Tibial artery (tissue), 4 donors: ENCODE results near the gene NTM.

Source experiments
- DNase-seq, 2 donors: peaks; one replicate each; pipeline ENCODE4 v3.0.0-alpha.2; 2019
- H3K27ac ChIP-seq, 2 donors: fragments of 200-600 bp; sonication (generic) in 1 of 2; 1 replicate in 1 of 2; 2 replicates in 1 of 2; pipeline ENCODE4 v1.5.1; 2018 to 2019; ENCODE audit warnings: mild to moderate bottlenecking in 1 of 2
- H3K27me3 ChIP-seq, 2 donors: fragments of 200-600 bp; sonication (generic) in 1 of 2; one replicate each; pipeline versions ENCODE4 v1.5.1 to v1.6.0; 2016 to 2019
- H3K36me3 ChIP-seq, 3 donors: fragments of 200-600 bp; sonication (generic) in 2 of 3; one replicate each; pipeline ENCODE4 v1.5.1; 2016 to 2019; ENCODE audit warnings: mild to moderate bottlenecking in 2 of 3
- H3K4me1 ChIP-seq, 4 donors: fragments of 200-600 bp; sonication (generic) in 2 of 4; 1 replicate in 3 of 4; 2 replicates in 1 of 4; pipeline ENCODE4 v1.5.1; 2016 to 2019
- H3K4me3 ChIP-seq, 2 donors: fragments of 200-600 bp; sonication (generic) in 1 of 2; 1 replicate in 1 of 2; 2 replicates in 1 of 2; pipeline ENCODE4 v1.5.1; 2018 to 2019; ENCODE audit warnings: mild to moderate bottlenecking in 2 of 2
- H3K9me3 ChIP-seq, 3 donors: fragments of 200-600 bp; sonication (generic) in 1 of 3; one replicate each; pipeline ENCODE4 v1.5.1; 2016 to 2019
- intact Hi-C: fragments of 100-400 bp; cut with DNase I; formaldehyde crosslinking; loops from one replicate; pipeline ENCODE4 v1.15.0; 2023; ENCODE audit warnings: low total_unique reads
- TF ChIP-seq, protein P1 (sequence below), 2 experiments: fragments of 200-600 bp in 1 of 2; fragments of 450-650 bp in 1 of 2; IDR thresholded peaks; one replicate each; pipeline ENCODE4 v1.5.1; 2017 to 2019; ENCODE audit warnings: antibody characterized with exemption in 2 of 2, mild to moderate bottlenecking in 1 of 2, moderate library complexity in 1 of 2

Gene NTM

DNA sequence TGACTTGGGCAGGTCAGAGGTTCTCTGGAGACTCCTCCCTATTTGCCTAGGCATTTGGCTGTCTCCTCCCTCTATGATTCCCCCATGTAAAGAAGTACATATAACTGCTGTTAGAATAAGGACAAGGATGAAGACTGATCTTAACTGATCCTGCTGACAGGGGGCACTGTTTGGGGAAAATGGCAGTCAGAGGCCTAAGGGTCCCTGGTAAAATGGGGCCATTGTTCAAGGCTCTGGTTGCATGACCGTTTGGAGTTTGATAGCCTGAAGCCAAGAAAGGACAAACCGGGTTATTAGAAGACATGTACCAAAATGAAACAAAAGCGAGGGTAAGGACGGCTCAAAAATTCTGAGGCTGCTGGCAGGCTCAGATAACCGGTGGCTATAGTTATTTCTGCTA, 712.2 kb downstream of the NTM start:
- no peak overlapping the region for H3K27ac ChIP-seq
- no peaks in the 10 kb centered on the region for H3K4me1 ChIP-seq
- TF ChIP-seq, protein P1, sequence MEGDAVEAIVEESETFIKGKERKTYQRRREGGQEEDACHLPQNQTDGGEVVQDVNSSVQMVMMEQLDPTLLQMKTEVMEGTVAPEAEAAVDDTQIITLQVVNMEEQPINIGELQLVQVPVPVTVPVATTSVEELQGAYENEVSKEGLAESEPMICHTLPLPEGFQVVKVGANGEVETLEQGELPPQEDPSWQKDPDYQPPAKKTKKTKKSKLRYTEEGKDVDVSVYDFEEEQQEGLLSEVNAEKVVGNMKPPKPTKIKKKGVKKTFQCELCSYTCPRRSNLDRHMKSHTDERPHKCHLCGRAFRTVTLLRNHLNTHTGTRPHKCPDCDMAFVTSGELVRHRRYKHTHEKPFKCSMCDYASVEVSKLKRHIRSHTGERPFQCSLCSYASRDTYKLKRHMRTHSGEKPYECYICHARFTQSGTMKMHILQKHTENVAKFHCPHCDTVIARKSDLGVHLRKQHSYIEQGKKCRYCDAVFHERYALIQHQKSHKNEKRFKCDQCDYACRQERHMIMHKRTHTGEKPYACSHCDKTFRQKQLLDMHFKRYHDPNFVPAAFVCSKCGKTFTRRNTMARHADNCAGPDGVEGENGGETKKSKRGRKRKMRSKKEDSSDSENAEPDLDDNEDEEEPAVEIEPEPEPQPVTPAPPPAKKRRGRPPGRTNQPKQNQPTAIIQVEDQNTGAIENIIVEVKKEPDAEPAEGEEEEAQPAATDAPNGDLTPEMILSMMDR (IDR thresholded peaks at IDR 0.05), result no peak
- no peak overlapping the region for H3K4me3 ChIP-seq
- no peak for DNase-seq
- intact Hi-C loops, result no loop called here
- no peaks in the 10 kb centered on the region for H3K36me3 ChIP-seq
- H3K9me3 ChIP-seq, result peaks cover 0 to 31% (median 27%) of the 10 kb centered on the region in 3 donors
- H3K27me3 ChIP-seq, result no peaks in the 10 kb centered on the region

DNA sequence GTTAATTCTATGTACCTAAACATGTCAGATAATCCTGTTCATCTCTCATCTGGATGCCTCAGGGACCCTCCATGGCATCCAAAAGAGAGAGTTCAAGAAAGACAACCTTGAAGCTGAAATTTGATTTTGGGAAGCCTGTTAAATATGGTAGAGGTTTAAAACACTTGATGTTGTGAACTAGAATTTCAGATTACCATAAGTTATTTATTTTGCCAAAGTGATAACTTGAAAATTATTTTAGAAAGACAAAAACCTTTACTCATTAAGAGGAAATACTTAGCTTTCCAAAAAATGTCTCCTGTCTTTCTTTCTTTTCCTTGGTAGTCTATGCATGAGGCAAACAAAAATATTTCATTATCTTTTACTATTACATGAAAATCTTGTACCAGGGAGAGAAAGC, 714.0 kb downstream of the NTM start:
- intact Hi-C loops, result no loop called here
- Histone ChIP-seq H3K27me3 (no peaks in the 10 kb centered on the region), H3K4me1 (no peaks in the 10 kb centered on the region), H3K4me3 (no peak overlapping the region), H3K27ac (no peak overlapping the region), H3K36me3 (no peaks in the 10 kb centered on the region), H3K9me3 (peaks cover 0 to 43% (median 27%) of the 10 kb centered on the region in 3 donors)
- TF ChIP-seq, protein P1 (IDR thresholded peaks at IDR 0.05), result no peak
- DNase-seq, result no peak

DNA sequence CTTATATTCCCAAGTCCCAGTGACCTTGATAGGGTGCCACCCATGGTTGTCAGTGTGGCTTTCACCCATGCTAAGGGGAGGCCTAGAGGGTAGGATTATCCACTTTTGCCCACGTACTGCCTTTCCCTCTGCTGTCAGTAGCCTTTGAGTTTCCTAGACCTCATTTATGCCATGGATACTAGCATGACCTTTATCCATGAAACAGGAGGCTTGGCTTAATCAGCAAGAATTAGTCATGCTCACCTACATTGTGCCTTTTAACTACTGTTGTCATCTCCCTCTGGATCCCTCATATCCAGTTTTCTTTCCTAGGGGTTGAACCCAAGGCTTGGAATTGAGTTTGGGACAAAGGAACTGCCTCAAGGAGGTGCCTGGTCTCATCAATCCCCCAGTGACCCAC, 716.7 kb downstream of the NTM start:
- Histone ChIP-seq H3K4me3 (no peak overlapping the region), H3K27ac (no peak overlapping the region), H3K36me3 (no peaks in the 10 kb centered on the region), H3K27me3 (no peaks in the 10 kb centered on the region), H3K9me3 (peaks cover 0 to 43% (median 27%) of the 10 kb centered on the region in 3 donors), H3K4me1 (no peaks in the 10 kb centered on the region)
- intact Hi-C loops, result no loop called here
- TF ChIP-seq, protein P1 (IDR thresholded peaks at IDR 0.05), result no peak
- DNase-seq, result no peak

DNA sequence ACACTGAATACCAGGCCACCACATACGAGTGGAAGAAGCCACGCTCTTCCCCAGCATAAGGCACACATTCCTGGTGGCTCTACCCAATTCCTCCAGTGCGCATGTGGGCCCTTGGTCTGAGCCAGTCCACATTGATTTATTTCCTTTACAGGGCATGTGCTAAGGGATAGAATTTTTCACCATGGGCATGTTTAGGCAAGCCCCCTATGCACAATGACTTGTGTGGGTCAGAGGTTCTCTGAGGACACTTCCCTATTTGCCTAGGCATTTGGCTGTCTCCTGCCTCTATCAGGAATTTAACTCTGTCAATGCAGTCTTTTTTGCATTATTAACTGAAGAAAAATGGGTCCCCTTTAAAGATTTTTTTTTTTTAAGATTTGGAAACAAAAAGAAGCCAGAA, 718.1 kb downstream of the NTM start:
- H3K9me3 ChIP-seq, result peaks cover 0 to 35% (median 22%) of the 10 kb centered on the region in 3 donors
- H3K4me3 ChIP-seq, result no peak overlapping the region
- no peaks in the 10 kb centered on the region for H3K36me3 ChIP-seq
- intact Hi-C loops, result no loop called here
- H3K27ac ChIP-seq, result no peak overlapping the region
- H3K27me3 ChIP-seq, result no peaks in the 10 kb centered on the region
- no peaks in the 10 kb centered on the region for H3K4me1 ChIP-seq
- TF ChIP-seq, protein P1 (IDR thresholded peaks at IDR 0.05), result no peak
- DNase-seq, result no peak

DNA sequence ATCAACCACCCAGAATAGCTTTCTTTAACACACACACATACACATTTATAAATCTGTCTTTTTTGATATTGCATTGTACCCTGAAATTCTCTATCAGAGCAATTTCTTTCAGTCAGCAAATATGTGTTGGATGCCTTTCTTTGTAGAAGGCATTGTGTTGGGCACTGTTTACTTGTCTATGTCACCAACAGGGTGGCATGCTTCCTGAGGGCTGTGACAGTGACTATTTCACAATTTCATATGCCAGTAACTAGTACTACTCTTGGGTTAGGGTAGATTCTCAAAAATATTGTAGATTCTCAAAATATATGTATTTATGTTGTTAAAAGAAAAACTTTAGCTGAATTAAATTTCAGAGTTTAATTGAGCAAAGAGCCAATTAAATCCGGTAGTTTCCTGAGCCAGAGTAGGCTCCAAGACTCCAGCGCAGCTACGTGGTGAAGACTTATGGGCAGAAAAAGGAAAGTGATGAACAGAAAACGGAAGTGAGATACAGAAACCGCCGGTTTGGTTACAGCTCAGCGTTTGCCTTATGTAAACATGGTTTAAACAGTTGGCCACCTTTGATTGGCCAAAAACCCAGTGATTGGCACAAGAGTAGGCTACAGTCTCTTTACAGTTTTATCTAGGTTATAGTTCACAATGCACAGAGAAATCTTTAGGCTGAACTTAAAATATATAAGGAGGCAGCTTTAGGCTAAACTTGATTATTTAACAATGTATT, 723.3 kb downstream of the NTM start:
- no peak for DNase-seq
- H3K9me3 ChIP-seq, result peaks cover 0 to under 1% (median 0%) of the 10 kb centered on the region in 3 donors
- no peaks in the 10 kb centered on the region for H3K4me1 ChIP-seq
- no peak overlapping the region for H3K27ac ChIP-seq
- no peak overlapping the region for H3K4me3 ChIP-seq
- intact Hi-C loops, result no loop called here
- no peaks in the 10 kb centered on the region for H3K36me3 ChIP-seq
- H3K27me3 ChIP-seq, result no peaks in the 10 kb centered on the region
- TF ChIP-seq, protein P1 (IDR thresholded peaks at IDR 0.05), result no peak
